ENCODE data around the gene ATP1A2. TPM values are rescaled to one million over a fixed set of nuclear protein-coding genes. Genes with fewer than 3 reads are reported as not detected.

Gene ATP1A2
- total and polyA plus RNA-seq, 4 donors: 0.09 to 1.5 (median 0.29) TPM

DNA sequence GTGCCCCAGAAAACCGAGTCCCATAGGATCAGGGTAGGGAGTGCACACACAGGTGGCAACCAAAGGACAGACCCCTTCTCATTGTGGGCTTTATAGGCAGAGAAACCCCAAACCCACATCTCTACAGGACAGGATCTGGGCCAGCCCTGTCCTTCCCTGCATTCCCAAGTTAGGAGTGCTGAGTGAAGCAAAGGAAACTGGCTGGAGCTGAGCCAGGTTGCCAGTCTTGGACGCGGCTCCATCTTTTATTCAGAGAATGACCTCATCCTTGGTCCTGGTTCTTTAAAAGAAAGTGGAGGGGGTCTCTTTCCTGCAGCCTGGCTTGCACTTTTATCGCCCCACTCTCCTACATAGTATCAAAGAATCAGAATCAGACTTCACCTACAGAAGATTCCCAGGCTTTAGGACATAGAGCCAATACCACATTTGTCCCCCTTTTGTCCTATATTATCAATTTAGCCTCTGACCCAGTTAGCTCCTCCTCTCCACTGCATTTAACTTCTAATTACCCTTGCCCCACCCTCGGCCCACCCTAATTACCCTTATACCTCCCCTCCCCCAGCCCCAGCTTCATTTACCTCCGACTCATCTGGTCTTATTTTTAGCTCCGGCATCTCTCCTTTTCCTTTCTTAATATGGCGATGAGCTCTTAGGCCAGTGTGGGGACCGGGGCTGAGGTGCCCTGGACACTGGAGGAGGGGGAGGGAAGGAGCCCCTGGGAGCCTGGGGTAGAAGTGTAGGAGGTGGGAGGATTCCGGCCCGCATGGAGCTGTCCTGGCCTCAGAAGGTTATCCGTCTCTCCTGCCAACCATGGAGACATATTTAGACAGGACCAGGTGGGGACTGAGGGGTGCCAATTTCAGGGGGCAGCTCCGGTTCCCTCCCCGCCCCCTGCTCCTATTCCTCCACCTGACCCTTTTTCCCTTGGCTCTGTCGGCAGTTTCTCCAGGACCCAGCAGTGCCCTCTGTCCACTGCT is 74.4 kb downstream of the ATP1A2 start, which contains the start of gene CASQ1:
Gene CASQ1, plus strand, starts transcription at position 927 of the 977 bp plus-strand sequence. CDS start 177 bp downstream, outside the sequence.
- WGBS: 77% methylated on average over 15 of the region's 15 CpGs
- peaks cover 2 to 7% (median 5%) of the 10 kb centered on the region in 4 donors for H3K4me1 ChIP-seq (ENCODE audit: control insufficient read depth in 4 of 4, insufficient read depth in 4 of 4, low read length in 3 of 4)
- no peak within 1 kb of the TSS for H3K27ac ChIP-seq (ENCODE audit: low read depth in 1 of 2, low read length in 2 of 2)
- no peak for TF ChIP-seq FOXA2 (IDR thresholded peaks at IDR 0.05)
- TF ChIP-seq, protein P1, sequence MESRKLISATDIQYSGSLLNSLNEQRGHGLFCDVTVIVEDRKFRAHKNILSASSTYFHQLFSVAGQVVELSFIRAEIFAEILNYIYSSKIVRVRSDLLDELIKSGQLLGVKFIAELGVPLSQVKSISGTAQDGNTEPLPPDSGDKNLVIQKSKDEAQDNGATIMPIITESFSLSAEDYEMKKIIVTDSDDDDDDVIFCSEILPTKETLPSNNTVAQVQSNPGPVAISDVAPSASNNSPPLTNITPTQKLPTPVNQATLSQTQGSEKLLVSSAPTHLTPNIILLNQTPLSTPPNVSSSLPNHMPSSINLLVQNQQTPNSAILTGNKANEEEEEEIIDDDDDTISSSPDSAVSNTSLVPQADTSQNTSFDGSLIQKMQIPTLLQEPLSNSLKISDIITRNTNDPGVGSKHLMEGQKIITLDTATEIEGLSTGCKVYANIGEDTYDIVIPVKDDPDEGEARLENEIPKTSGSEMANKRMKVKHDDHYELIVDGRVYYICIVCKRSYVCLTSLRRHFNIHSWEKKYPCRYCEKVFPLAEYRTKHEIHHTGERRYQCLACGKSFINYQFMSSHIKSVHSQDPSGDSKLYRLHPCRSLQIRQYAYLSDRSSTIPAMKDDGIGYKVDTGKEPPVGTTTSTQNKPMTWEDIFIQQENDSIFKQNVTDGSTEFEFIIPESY (IDR thresholded peaks at IDR 0.05): no peak
- TF ChIP-seq, protein P2, sequence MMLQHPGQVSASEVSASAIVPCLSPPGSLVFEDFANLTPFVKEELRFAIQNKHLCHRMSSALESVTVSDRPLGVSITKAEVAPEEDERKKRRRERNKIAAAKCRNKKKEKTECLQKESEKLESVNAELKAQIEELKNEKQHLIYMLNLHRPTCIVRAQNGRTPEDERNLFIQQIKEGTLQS (IDR thresholded peaks at IDR 0.05): no peak
- H3K9me3 ChIP-seq (ENCODE audit: control insufficient read depth in 4 of 4, low read length in 3 of 4): no peaks in the 10 kb centered on the region
- H3K4me3 ChIP-seq (ENCODE audit: low read depth in 1 of 3, low read length in 3 of 3): no peak within 1 kb of the TSS
- no peak for DNase-seq (ENCODE audit: low spot score)
- no peaks in the 10 kb centered on the region for H3K27me3 ChIP-seq (ENCODE audit: control insufficient read depth in 4 of 4, insufficient read depth in 4 of 4, low read length in 3 of 4)
- no peak within 1 kb of the TSS for H3K9ac ChIP-seq (ENCODE audit: low read depth in 1 of 2, low read length in 2 of 2)
- H3K36me3 ChIP-seq (ENCODE audit: control insufficient read depth in 4 of 4, insufficient read depth in 3 of 4, low read depth in 1 of 4, low read length in 3 of 4): no peaks in the 10 kb centered on the region

DNA sequence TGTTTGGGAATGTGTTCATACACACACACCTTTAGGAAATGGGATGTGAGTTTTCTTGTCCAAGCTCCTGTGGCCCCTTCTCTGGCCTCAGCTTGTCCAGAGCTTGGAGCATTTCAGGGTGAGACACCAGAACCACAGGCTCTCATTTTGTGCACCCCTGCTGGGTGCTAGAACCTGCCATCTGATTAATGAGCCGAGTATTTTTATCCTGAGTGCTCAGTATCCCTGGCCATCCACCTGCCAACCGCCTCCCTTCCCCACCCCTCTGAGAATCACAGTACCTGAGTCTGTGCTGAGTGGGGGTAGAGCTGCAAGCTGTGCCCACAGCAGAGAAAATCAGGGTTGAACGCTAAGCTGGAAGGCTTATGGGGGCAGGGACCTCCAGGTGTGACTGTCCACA is 76.2 kb downstream of the ATP1A2 start:
- WGBS: 82% methylated on average over 3 of the region's 3 CpGs
- H3K27me3 ChIP-seq (ENCODE audit: control insufficient read depth in 4 of 4, insufficient read depth in 4 of 4, low read length in 3 of 4): no peaks in the 10 kb centered on the region
- no peak for TF ChIP-seq HNF4G (IDR thresholded peaks at IDR 0.05)
- no peak for TF ChIP-seq JUND (IDR thresholded peaks at IDR 0.05)
- TF ChIP-seq, protein P3, sequence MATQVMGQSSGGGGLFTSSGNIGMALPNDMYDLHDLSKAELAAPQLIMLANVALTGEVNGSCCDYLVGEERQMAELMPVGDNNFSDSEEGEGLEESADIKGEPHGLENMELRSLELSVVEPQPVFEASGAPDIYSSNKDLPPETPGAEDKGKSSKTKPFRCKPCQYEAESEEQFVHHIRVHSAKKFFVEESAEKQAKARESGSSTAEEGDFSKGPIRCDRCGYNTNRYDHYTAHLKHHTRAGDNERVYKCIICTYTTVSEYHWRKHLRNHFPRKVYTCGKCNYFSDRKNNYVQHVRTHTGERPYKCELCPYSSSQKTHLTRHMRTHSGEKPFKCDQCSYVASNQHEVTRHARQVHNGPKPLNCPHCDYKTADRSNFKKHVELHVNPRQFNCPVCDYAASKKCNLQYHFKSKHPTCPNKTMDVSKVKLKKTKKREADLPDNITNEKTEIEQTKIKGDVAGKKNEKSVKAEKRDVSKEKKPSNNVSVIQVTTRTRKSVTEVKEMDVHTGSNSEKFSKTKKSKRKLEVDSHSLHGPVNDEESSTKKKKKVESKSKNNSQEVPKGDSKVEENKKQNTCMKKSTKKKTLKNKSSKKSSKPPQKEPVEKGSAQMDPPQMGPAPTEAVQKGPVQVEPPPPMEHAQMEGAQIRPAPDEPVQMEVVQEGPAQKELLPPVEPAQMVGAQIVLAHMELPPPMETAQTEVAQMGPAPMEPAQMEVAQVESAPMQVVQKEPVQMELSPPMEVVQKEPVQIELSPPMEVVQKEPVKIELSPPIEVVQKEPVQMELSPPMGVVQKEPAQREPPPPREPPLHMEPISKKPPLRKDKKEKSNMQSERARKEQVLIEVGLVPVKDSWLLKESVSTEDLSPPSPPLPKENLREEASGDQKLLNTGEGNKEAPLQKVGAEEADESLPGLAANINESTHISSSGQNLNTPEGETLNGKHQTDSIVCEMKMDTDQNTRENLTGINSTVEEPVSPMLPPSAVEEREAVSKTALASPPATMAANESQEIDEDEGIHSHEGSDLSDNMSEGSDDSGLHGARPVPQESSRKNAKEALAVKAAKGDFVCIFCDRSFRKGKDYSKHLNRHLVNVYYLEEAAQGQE (IDR thresholded peaks at IDR 0.05): no peak
- no peak for TF ChIP-seq GABPA (IDR thresholded peaks at IDR 0.05 in 1 of 2, conservative IDR thresholded peaks at IDR 0.05 in 1 of 2)
- no peak for TF ChIP-seq RXRA (IDR thresholded peaks at IDR 0.05)
- no peak for TF ChIP-seq HNF4A (conservative IDR thresholded peaks at IDR 0.05)
- no peak for TF ChIP-seq FOXA2 (IDR thresholded peaks at IDR 0.05)
- no peak for TF ChIP-seq TAF1 (conservative IDR thresholded peaks at IDR 0.05)
- TF ChIP-seq FOXA1 (IDR thresholded peaks at IDR 0.05): no peak
- TF ChIP-seq NR2F2 (IDR thresholded peaks at IDR 0.05): no peak
- TF ChIP-seq, protein P4, sequence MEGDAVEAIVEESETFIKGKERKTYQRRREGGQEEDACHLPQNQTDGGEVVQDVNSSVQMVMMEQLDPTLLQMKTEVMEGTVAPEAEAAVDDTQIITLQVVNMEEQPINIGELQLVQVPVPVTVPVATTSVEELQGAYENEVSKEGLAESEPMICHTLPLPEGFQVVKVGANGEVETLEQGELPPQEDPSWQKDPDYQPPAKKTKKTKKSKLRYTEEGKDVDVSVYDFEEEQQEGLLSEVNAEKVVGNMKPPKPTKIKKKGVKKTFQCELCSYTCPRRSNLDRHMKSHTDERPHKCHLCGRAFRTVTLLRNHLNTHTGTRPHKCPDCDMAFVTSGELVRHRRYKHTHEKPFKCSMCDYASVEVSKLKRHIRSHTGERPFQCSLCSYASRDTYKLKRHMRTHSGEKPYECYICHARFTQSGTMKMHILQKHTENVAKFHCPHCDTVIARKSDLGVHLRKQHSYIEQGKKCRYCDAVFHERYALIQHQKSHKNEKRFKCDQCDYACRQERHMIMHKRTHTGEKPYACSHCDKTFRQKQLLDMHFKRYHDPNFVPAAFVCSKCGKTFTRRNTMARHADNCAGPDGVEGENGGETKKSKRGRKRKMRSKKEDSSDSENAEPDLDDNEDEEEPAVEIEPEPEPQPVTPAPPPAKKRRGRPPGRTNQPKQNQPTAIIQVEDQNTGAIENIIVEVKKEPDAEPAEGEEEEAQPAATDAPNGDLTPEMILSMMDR (IDR thresholded peaks at IDR 0.05; ENCODE audit: low read depth, low read length, missing input control): no peak
- TF ChIP-seq YY1 (IDR thresholded peaks at IDR 0.05): no peak
- no peaks in the 10 kb centered on the region for H3K9me3 ChIP-seq (ENCODE audit: control insufficient read depth in 4 of 4, low read length in 3 of 4)
- no peak overlapping the region for H3K4me3 ChIP-seq (ENCODE audit: low read depth in 1 of 3, low read length in 3 of 3)
- no peak for DNase-seq (ENCODE audit: low spot score)
- peaks cover 2 to 7% (median 5%) of the 10 kb centered on the region in 4 donors for H3K4me1 ChIP-seq (ENCODE audit: control insufficient read depth in 4 of 4, insufficient read depth in 4 of 4, low read length in 3 of 4)
- no peak overlapping the region for H3K9ac ChIP-seq (ENCODE audit: low read depth in 1 of 2, low read length in 2 of 2)
- H3K36me3 ChIP-seq (ENCODE audit: control insufficient read depth in 4 of 4, insufficient read depth in 3 of 4, low read depth in 1 of 4, low read length in 3 of 4): no peaks in the 10 kb centered on the region
- H3K27ac ChIP-seq (ENCODE audit: low read depth in 1 of 2, low read length in 2 of 2): no peak overlapping the region
